CD4-positive, alpha-beta T cell (primary cell): ENCODE measurements around the gene SLC51A. TPM values are rescaled to one million over a fixed set of nuclear protein-coding genes. Genes with fewer than 3 reads are reported as not detected.

Experiments used
- ATAC-seq: fragments of 200-7000 bp; cut with Tn5 transposase; one replicate; pipeline ENCODE4 v1.10.0; 2022; ENCODE audit warnings: mild to moderate bottlenecking; ENCODE audit not compliant: poor library complexity
- CTCF ChIA-PET: fragments of 350-600 bp; sonication (Branson Sonifier 250); formaldehyde crosslinking; loops from one replicate; lab custom pipeline; 2021; ENCODE audit warnings: antibody characterized with exemption, inconsistent platforms; lab: Charles Lee
- POLR2A ChIA-PET: fragments of 350-600 bp; sonication (Branson Sonifier 250); formaldehyde crosslinking; loops from one replicate; lab custom pipeline; 2021; ENCODE audit warnings: antibody characterized with exemption, inconsistent platforms; lab: Charles Lee
- DNase-seq, 14 experiments: peaks; one replicate each; pipeline ENCODE4 v3.0.0-alpha.2; 2013 to 2020; ENCODE audit warnings: mixed read lengths in 2 of 14
- H3K27ac ChIP-seq, 2 donors: one replicate each; pipeline versions ENCODE4 v1.5.1 to v1.7.0; 2013; ENCODE audit warnings: low read length in 2 of 2, low read depth in 1 of 2, mild to moderate bottlenecking in 1 of 2
- H3K27me3 ChIP-seq, 2 experiments: 1 replicate in 1 of 2; 2 replicates in 1 of 2; pipeline versions ENCODE4 v1.6.1 to v1.7.0; 2013; ENCODE audit warnings: low read length in 2 of 2, control low read depth in 1 of 2, mild to moderate bottlenecking in 1 of 2, moderate library complexity in 1 of 2; ENCODE audit not compliant: insufficient read depth in 2 of 2, control insufficient read depth in 1 of 2
- H3K36me3 ChIP-seq: one replicate; pipeline ENCODE4 v1.6.1; 2013; ENCODE audit warnings: low read length, control low read depth; ENCODE audit not compliant: insufficient read depth
- H3K4me1 ChIP-seq: one replicate; pipeline ENCODE4 v1.6.1; 2013; ENCODE audit warnings: low read length, control low read depth; ENCODE audit not compliant: insufficient read depth
- H3K4me3 ChIP-seq: one replicate; pipeline ENCODE4 v1.5.1; 2013; ENCODE audit warnings: mild to moderate bottlenecking, low read length, moderate library complexity
- H3K9me3 ChIP-seq, 2 experiments: 1 replicate in 1 of 2; 2 replicates in 1 of 2; pipeline versions ENCODE4 v1.6.1 to v1.7.0; 2013; ENCODE audit warnings: low read length in 2 of 2, mild to moderate bottlenecking in 2 of 2, control low read depth in 1 of 2, moderate library complexity in 1 of 2; ENCODE audit not compliant: control insufficient read depth in 1 of 2, insufficient read depth in 1 of 2
- H3K27ac Mint-ChIP-seq: one replicate; pipeline ENCODE4 v1.8.0; 2020; ENCODE audit warnings: mixed read lengths
- H3K27me3 Mint-ChIP-seq: one replicate; pipeline ENCODE4 v1.8.0; 2021; ENCODE audit warnings: mixed read lengths
- H3K36me3 Mint-ChIP-seq: one replicate; pipeline ENCODE4 v1.8.0; 2021; ENCODE audit warnings: low read depth, mixed read lengths
- H3K4me1 Mint-ChIP-seq: one replicate; pipeline ENCODE4 v1.8.0; 2021; ENCODE audit warnings: low read depth, mixed read lengths
- H3K4me3 Mint-ChIP-seq: one replicate; pipeline ENCODE4 v1.8.0; 2020; ENCODE audit warnings: mild to moderate bottlenecking, mixed read lengths
- H3K9me3 Mint-ChIP-seq: one replicate; pipeline ENCODE4 v1.8.0; 2020; ENCODE audit warnings: mixed read lengths
- CTCF ChIP-seq: fragments of 200-600 bp; IDR thresholded peaks from one replicate; pipeline ENCODE4 v1.8.0; 2022; ENCODE audit warnings: antibody characterized with exemption, mild to moderate bottlenecking
- intact Hi-C, 2 experiments: fragments of 100-400 bp; cut with DNase I in 1 of 2; cut with micrococcal nuclease in 1 of 2; formaldehyde crosslinking; loops; one replicate each; pipeline versions ENCODE4 v1.15.1 to v1.9.0; 2023 to 2025; cut with DNase I, micrococcal nuclease
- total RNA-seq, 174 experiments: library from RNA in 2 of 174; stranded (reverse) in 2 of 174; gene quantifications; one replicate each; pipeline ENCODE4 v1.2.3 and lab custom pipeline; 2021 to 2026

SLC51A gene
- total RNA-seq, 2 experiments from 2014 or later: not detected

- Mint-ChIP-seq H3K27ac (no peak overlapping the region), H3K27me3 (no peaks in the 10 kb centered on the region), H3K9me3 (no peaks in the 10 kb centered on the region), H3K4me3 (no peak overlapping the region), H3K4me1 (no peaks in the 10 kb centered on the region), H3K36me3 (peaks cover 47% of the 10 kb centered on the region)
- no peak for TF ChIP-seq CTCF
- POLR2A ChIA-PET: no interaction called here
- peaks cover 5% of the 10 kb centered on the region for H3K4me1 ChIP-seq
- H3K4me3 ChIP-seq: no peak overlapping the region
- peak; percentile 44 for ATAC-seq
- DNase-seq: peak in 3 of 14 experiments; percentile 19 to 48 (median 34)
- intact Hi-C loops: no loop called here
- H3K27me3 ChIP-seq: no peaks in the 10 kb centered on the region
- H3K27ac ChIP-seq: no peak overlapping the region
- CTCF ChIA-PET: interaction anchor here (0.6 kb wide), 1 partner anchor 179 kb away, joined by 3 read pairs; no protein-coding TSS in a partner anchor
- no peaks in the 10 kb centered on the region for H3K9me3 ChIP-seq
- H3K36me3 ChIP-seq: peaks cover 42% of the 10 kb centered on the region
These were observed 30.4 kb downstream of the SLC51A start for GRCh38 chr3:196246612-196247308.

- ChIA-PET CTCF (no interaction called here), POLR2A (interaction anchor here (0.7 kb wide), 1 partner anchor 615 kb away, joined by 3 read pairs; no protein-coding TSS in a partner anchor)
- Histone ChIP-seq H3K9me3 (no peaks in the 10 kb centered on the region), H3K4me1 (peaks cover 7% of the 10 kb centered on the region), H3K27me3 (no peaks in the 10 kb centered on the region), H3K4me3 (no peak overlapping the region), H3K27ac (no peak overlapping the region), H3K36me3 (peaks cover 31% of the 10 kb centered on the region)
- no peak for TF ChIP-seq CTCF
- no peaks in the 10 kb centered on the region for H3K9me3 Mint-ChIP-seq
- H3K27me3 Mint-ChIP-seq: no peaks in the 10 kb centered on the region
- peaks cover 44% of the 10 kb centered on the region for H3K36me3 Mint-ChIP-seq
- H3K4me3 Mint-ChIP-seq: no peak overlapping the region
- H3K27ac Mint-ChIP-seq: no peak overlapping the region
- ATAC-seq (no peak), DNase-seq (peak in 1 of 14 experiments; percentile 17)
- intact Hi-C loops: loop anchor here (2.0 to 10.0 kb wide), 2 partner anchors 353 to 433 kb away; no protein-coding TSS in a partner anchor
- peaks cover 5% of the 10 kb centered on the region for H3K4me1 Mint-ChIP-seq
These were observed 35.6 kb downstream of the SLC51A start for GRCh38 chr3:196251918-196252317.

- no peaks in the 10 kb centered on the region for H3K9me3 Mint-ChIP-seq
- intact Hi-C loops: loop anchor here in 1 of 2 experiments (10.0 kb wide), 1 partner anchor 350 kb away; no protein-coding TSS in a partner anchor
- Histone ChIP-seq H3K4me1 (peaks cover 5% of the 10 kb centered on the region), H3K27me3 (no peaks in the 10 kb centered on the region), H3K4me3 (no peak overlapping the region), H3K9me3 (no peaks in the 10 kb centered on the region), H3K27ac (no peak overlapping the region), H3K36me3 (peaks cover 27% of the 10 kb centered on the region)
- no peak for TF ChIP-seq CTCF
- ATAC-seq (no peak), DNase-seq (no peak)
- ChIA-PET POLR2A (no interaction called here), CTCF (interaction anchor here (0.9 to 1.4 kb wide), 4 partner anchors 19 to 274 kb away, joined by 3 to 4 read pairs (median 3); no protein-coding TSS in a partner anchor)
- H3K27ac Mint-ChIP-seq: no peak overlapping the region
- H3K36me3 Mint-ChIP-seq: peaks cover 52% of the 10 kb centered on the region
- no peak overlapping the region for H3K4me3 Mint-ChIP-seq
- H3K4me1 Mint-ChIP-seq: peaks cover 5% of the 10 kb centered on the region
- H3K27me3 Mint-ChIP-seq: no peaks in the 10 kb centered on the region
These were observed 38.3 kb downstream of the SLC51A start for GRCh38 chr3:196254376-196255283.
